Pericardium fibroblast (primary cell): ENCODE results near the gene PRRG1. TPM values are rescaled to one million over a fixed set of nuclear protein-coding genes. Genes with fewer than 3 reads are reported as not detected.

Source experiments
- total RNA-seq: library from RNA; depleted of rRNA; stranded (reverse); fragments of >200 nt; gene quantifications from 2 replicates; pipeline ENCODE4 v1.2.3, GENCODE V29; 2015

PRRG1 gene
- 13.6 and 15.1 TPM in 2 replicates for total RNA-seq

GRCh38 chrX:37349221-37350033 lies at the start of gene PRRG1:
PRRG1 (plus strand) TSS chrX:37349364; CDS start chrX:37406250, 56,886 bp downstream.

Other genes starting within 250 kb of the PRRG1 start
- 1.1 TPM in 1 of 2 replicates, not detected in the other for gene LANCL3, start 222.3 kb downstream of the PRRG1 start, total RNA-seq